ENCODE results near the gene TCAP. TPM values are rescaled to one million over a fixed set of nuclear protein-coding genes. Genes with fewer than 3 reads are reported as not detected.
A peak's percentile ranks its signal among the peaks of the same experiment; 100 is the strongest.

TCAP gene
- total and polyA plus RNA-seq, 10 of the 15 experiments (the other 5 are each of a cell fraction or from before 2014, with no cell fraction given) = 0.17 to 1.0 (median 0.36) TPM; not detected in 3

DNA sequence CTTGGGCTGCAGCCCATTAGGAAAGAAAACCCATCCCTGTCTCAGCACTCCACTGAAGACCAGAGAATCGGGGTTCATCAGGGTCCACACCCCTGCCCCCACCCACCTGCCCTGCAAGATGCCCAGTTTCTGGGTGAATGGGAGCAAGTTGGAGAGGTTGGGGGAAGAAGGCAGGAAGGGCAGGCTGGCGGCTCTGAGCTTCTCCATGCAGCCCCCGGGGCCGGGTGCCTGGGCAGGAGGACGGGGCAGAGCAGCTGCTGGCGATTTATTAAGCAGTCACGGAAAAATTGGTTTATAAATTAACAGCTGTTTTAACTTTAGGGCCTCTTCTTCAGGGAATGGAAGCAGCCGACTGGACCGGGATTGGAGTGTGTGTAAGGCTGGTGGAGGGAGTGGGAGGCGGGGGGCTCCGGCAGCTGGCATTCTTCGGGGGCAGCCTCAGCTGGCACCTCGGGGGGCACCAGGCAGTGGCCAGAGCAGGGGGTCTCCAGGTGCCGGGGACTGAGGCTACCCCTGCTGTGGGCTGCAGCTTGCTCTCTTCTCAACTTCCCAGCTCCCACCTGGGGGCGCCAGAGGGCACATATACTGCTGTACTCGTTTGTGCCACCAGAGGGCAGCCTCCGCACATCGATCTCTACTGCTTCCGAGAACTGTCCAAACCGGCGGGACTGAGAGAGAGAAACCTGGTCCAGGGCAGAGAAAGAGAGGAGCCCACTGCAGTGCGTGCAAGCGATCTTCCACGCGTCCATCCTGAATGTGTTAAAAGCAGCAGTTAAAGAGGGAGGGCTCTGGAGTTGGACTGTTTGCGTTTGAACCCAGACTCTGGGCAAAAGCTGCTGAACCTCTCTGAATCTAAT is 43.4 kb upstream of the TCAP start:
- in situ Hi-C loops (cut with MboI) (loop anchor here (5.0 kb wide), 2 partner anchors 131 to 361 kb away; partner anchors contain the start of gene PSMD3), intact Hi-C loops (cut with micrococcal nuclease; ENCODE audit: unreplicated experiment) (loop anchor here (1.0 to 5.0 kb wide), 6 partner anchors 73 to 406 kb away; partner anchors contain the start of genes IKZF3, MIEN1 and PSMD3)
- WGBS (ENCODE audit: insufficient coverage, insufficient replicate concordance, low lambda C conversion rate, missing lambda C conversion rate) = 11% methylated on average over 26 of the region's 26 CpGs
- BruUV-seq (replicated peaks) = no TSS peak
- FAIRE-seq (peak; percentile 96), ATAC-seq (peak; percentile 79), DNase-seq (ENCODE audit: low read depth, low spot score) (peak; percentile 56)
- ChIA-PET POLR2A (interaction anchor here (0.6 kb wide), 1 partner anchor 702 kb away, joined by 3 read pairs; no protein-coding TSS in a partner anchor), SMC1A (ENCODE audit: uncharacterized antibody, unreplicated experiment) (interaction anchor here (0.6 to 5.4 kb wide), 18 partner anchors 9 to 665 kb away, joined by 3 to 36 read pairs (median 6); partner anchors contain the start of genes MIEN1, PNMT and PSMD3), RAD21 (ENCODE audit: unreplicated experiment) (interaction anchor here (0.6 to 5.6 kb wide), 28 partner anchors 12 to 465 kb away, joined by 3 to 54 read pairs (median 4); partner anchors contain the start of genes IKZF3, MIEN1, PGAP3 and PSMD3), CTCF (interaction anchor here (0.6 to 8.9 kb wide), 60 partner anchors 10 to 994 kb away, joined by 3 to 225 read pairs (median 4); partner anchors contain the start of genes IKZF3, MED1, MIEN1 and PGAP3)
- Histone ChIP-seq H3K36me3 (ENCODE audit: control insufficient read depth in 2 of 2, insufficient read depth in 2 of 2, low read length in 1 of 2) (no peaks in the 10 kb centered on the region), H3K27me3 (replicated peaks in 1 of 2; ENCODE audit: control insufficient read depth in 2 of 2, insufficient read depth in 2 of 2, low read length in 1 of 2) (peaks cover 3 to 5% of the 10 kb centered on the region in 2 experiments), H3K4me3 (peak overlapping the region; percentile 46; the same call in 1 of the 2 replicates), H2AFZ (ENCODE audit: control insufficient read depth, low read depth, low read length) (peak overlapping the region; percentile 93), H3K4me2 (ENCODE audit: control insufficient read depth, insufficient read depth) (peak overlapping the region; percentile 98), H3K4me1 (ENCODE audit: control insufficient read depth, insufficient read depth, low read length) (peaks cover 5% of the 10 kb centered on the region), H3K9ac (ENCODE audit: control insufficient read depth, insufficient read depth, low read length) (peak overlapping the region; percentile 14; the same call in 1 of the 2 replicates), H3K79me2 (ENCODE audit: control insufficient read depth, insufficient read depth, low read length) (no peaks in the 10 kb centered on the region), H3K27ac (ENCODE audit: control insufficient read depth, insufficient read depth) (no peak overlapping the region), H4K20me1 (ENCODE audit: control insufficient read depth, insufficient read depth) (no peaks in the 10 kb centered on the region), H3K9me3 (replicated peaks; ENCODE audit: control insufficient read depth, insufficient read depth, low read length) (no peaks in the 10 kb centered on the region)
- TF ChIP-seq SRF (IDR thresholded peaks at IDR 0.05; ENCODE audit: low read depth in 2 of 2, low read length in 2 of 2) (0 out of 4 replicates have a peak, but pooled peaks of 1 of the 2 experiments have one; percentile 20), JUND (IDR thresholded peaks at IDR 0.05; ENCODE audit: low read depth, low read length) (no peak), YBX1 (IDR thresholded peaks at IDR 0.05) (no peak), MYB (IDR thresholded peaks at IDR 0.05; ENCODE audit: borderline replicate concordance, low read depth, low read length) (no peak), ZZZ3 (IDR thresholded peaks at IDR 0.05; ENCODE audit: control insufficient read depth, insufficient read length, low read depth) (no peak), CBFB (IDR thresholded peaks at IDR 0.05; ENCODE audit: low read depth) (no peak), NR2C1 (IDR thresholded peaks at IDR 0.05) (no peak), MXI1 (IDR thresholded peaks at IDR 0.05; ENCODE audit: low read depth, low read length) (no peak), NRF1 (conservative IDR thresholded peaks at IDR 0.05; ENCODE audit: low read depth, low read length) (no peak; the same call in 1 of the 2 replicates), SMARCA5 (IDR thresholded peaks at IDR 0.05) (peak; percentile 98), RBBP5 (conservative IDR thresholded peaks at IDR 0.05) (no peak), FOXK2 (IDR thresholded peaks at IDR 0.05) (no peak), RFX5 (IDR thresholded peaks at IDR 0.05; ENCODE audit: low read depth, low read length) (0 out of 2 replicates have a peak, but pooled peaks have one; percentile 17), IKZF2 (IDR thresholded peaks at IDR 0.05) (no peak)
- TF ChIP-seq, protein P1, sequence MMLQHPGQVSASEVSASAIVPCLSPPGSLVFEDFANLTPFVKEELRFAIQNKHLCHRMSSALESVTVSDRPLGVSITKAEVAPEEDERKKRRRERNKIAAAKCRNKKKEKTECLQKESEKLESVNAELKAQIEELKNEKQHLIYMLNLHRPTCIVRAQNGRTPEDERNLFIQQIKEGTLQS (IDR thresholded peaks at IDR 0.05; ENCODE audit: borderline replicate concordance, extremely low read depth, low read depth, low read length) = peak; percentile 70; the same call in 1 of the 2 replicates
- TF ChIP-seq, protein P2, sequence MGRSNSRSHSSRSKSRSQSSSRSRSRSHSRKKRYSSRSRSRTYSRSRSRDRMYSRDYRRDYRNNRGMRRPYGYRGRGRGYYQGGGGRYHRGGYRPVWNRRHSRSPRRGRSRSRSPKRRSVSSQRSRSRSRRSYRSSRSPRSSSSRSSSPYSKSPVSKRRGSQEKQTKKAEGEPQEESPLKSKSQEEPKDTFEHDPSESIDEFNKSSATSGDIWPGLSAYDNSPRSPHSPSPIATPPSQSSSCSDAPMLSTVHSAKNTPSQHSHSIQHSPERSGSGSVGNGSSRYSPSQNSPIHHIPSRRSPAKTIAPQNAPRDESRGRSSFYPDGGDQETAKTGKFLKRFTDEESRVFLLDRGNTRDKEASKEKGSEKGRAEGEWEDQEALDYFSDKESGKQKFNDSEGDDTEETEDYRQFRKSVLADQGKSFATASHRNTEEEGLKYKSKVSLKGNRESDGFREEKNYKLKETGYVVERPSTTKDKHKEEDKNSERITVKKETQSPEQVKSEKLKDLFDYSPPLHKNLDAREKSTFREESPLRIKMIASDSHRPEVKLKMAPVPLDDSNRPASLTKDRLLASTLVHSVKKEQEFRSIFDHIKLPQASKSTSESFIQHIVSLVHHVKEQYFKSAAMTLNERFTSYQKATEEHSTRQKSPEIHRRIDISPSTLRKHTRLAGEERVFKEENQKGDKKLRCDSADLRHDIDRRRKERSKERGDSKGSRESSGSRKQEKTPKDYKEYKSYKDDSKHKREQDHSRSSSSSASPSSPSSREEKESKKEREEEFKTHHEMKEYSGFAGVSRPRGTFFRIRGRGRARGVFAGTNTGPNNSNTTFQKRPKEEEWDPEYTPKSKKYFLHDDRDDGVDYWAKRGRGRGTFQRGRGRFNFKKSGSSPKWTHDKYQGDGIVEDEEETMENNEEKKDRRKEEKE (IDR thresholded peaks at IDR 0.05) = no peak
- TF ChIP-seq, protein P3, sequence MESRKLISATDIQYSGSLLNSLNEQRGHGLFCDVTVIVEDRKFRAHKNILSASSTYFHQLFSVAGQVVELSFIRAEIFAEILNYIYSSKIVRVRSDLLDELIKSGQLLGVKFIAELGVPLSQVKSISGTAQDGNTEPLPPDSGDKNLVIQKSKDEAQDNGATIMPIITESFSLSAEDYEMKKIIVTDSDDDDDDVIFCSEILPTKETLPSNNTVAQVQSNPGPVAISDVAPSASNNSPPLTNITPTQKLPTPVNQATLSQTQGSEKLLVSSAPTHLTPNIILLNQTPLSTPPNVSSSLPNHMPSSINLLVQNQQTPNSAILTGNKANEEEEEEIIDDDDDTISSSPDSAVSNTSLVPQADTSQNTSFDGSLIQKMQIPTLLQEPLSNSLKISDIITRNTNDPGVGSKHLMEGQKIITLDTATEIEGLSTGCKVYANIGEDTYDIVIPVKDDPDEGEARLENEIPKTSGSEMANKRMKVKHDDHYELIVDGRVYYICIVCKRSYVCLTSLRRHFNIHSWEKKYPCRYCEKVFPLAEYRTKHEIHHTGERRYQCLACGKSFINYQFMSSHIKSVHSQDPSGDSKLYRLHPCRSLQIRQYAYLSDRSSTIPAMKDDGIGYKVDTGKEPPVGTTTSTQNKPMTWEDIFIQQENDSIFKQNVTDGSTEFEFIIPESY (IDR thresholded peaks at IDR 0.05) = no peak
